ENCODE data around the gene MRPL14.
A peak's percentile ranks its signal among the peaks of the same experiment; 100 is the strongest.
"Not testable (repeated sequence)": the region's sequence is repeated elsewhere in the genome, so short reads cannot be mapped to it uniquely, and the experiment has no call there.

Gene MRPL14

GRCh38 chr6:44104481-44105021 lies 22.7 kb downstream of the MRPL14 start:
- Mint-ChIP-seq H3K9me3 (no peaks in the 10 kb centered on the region), H3K36me3 (ENCODE audit: low read depth) (peaks cover 19% of the 10 kb centered on the region), H3K27me3 (no peaks in the 10 kb centered on the region), H3K27ac (no peak overlapping the region), H3K4me3 (no peak overlapping the region), H3K4me1 (ENCODE audit: low read depth) (no peaks in the 10 kb centered on the region)

DNA sequence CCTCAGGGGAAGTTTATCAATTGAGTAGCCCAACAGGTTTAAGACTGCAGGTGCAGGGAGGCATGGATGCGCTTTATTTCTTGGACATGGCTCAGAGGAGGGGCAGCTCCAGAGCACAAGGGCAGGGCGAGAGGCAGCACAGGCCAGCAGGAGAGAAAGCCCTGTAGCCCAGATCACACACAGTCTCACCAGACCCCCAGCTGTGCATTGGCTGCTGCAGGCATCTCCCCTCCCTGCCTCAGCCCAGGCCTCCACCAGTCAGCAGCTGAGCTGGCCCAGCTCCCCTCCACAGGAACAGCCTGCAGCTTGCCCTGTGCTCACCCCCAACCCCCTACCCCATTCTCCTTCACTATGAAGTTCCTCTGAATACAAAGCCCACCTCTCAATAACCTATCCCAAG lies 24.7 kb downstream of the MRPL14 start:
- Mint-ChIP-seq H3K27ac (no peak overlapping the region), H3K27me3 (no peaks in the 10 kb centered on the region), H3K4me1 (ENCODE audit: low read depth) (no peaks in the 10 kb centered on the region), H3K36me3 (ENCODE audit: low read depth) (peaks cover 18% of the 10 kb centered on the region), H3K4me3 (no peak overlapping the region), H3K9me3 (no peaks in the 10 kb centered on the region)

DNA sequence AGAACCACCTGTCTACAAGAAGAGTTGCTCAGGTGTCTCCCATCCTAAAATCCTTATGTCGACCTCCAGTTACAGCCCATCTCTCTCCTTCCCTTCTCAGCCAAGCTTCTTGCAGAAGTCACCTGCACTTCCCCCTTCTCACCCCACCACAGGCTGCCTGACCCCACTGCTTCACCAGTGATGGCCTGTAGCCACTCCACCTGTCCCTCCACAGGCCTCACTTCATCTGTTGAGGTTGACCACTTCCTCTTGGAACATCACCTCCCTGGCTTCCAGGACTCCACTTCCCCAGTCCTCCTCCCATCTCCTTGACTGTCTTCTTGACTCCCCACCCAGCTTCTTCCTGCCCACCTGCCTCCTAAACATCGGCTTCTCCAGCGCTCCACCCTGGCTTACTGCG lies 25.4 kb downstream of the MRPL14 start:
- Mint-ChIP-seq H3K27me3 (no peaks in the 10 kb centered on the region), H3K4me3 (no peak overlapping the region), H3K4me1 (ENCODE audit: low read depth) (no peaks in the 10 kb centered on the region), H3K9me3 (no peaks in the 10 kb centered on the region), H3K27ac (peak overlapping the region; percentile 46), H3K36me3 (ENCODE audit: low read depth) (peaks cover 18% of the 10 kb centered on the region)

DNA sequence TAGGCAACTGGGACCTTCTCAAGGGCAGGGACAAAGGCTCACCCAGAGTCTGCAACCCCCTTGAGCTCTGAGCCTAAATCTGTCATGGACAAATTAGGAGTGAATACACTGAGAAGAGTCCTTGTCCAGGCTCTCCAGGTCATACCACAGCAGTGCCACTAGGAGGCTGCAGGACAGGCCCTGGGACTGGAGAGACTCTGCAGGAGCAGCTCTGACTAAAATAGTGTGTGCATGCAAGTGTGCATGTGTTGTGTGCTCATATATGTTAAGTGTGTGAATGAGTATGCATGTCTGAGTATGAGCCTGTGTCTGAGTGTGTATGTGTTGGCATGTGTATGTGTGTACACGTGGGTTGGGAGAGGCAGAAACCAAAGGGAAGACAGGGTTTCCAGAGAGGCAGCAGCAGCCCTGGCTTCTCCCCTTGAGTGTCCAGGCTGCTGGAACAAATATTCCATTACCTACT lies 27.1 kb downstream of the MRPL14 start:
- H3K4me3 Mint-ChIP-seq: no peak overlapping the region
- H3K36me3 Mint-ChIP-seq (ENCODE audit: low read depth): peaks cover 18% of the 10 kb centered on the region
- H3K27me3 Mint-ChIP-seq: no peaks in the 10 kb centered on the region
- H3K9me3 Mint-ChIP-seq: no peaks in the 10 kb centered on the region
- no peaks in the 10 kb centered on the region for H3K4me1 Mint-ChIP-seq (ENCODE audit: low read depth)
- peak overlapping the region; percentile 28 for H3K27ac Mint-ChIP-seq

DNA sequence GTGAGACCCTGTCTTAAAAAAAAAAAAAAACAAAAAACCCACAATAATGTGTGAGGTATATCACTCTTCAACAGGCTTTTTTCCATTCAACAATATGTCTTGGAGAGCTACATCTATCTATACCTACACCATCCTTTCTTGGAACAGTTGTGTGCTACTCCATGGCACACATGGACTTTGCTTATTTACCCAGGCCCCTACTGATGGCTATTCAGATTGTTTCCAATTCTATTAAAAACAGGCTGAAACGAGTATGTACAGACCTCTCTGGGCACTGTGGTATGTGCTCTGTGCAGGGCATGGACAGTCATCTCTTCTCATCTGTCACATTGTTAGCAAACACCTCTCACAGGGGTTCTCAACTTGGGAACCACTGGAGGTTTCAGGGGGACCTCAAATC lies 28.1 kb downstream of the MRPL14 start:
- no peaks in the 10 kb centered on the region for H3K27me3 Mint-ChIP-seq
- H3K9me3 Mint-ChIP-seq: no peaks in the 10 kb centered on the region
- no peak overlapping the region for H3K27ac Mint-ChIP-seq
- H3K36me3 Mint-ChIP-seq (ENCODE audit: low read depth): peaks cover 9% of the 10 kb centered on the region
- H3K4me3 Mint-ChIP-seq: no peak overlapping the region
- no peaks in the 10 kb centered on the region for H3K4me1 Mint-ChIP-seq (ENCODE audit: low read depth)

DNA sequence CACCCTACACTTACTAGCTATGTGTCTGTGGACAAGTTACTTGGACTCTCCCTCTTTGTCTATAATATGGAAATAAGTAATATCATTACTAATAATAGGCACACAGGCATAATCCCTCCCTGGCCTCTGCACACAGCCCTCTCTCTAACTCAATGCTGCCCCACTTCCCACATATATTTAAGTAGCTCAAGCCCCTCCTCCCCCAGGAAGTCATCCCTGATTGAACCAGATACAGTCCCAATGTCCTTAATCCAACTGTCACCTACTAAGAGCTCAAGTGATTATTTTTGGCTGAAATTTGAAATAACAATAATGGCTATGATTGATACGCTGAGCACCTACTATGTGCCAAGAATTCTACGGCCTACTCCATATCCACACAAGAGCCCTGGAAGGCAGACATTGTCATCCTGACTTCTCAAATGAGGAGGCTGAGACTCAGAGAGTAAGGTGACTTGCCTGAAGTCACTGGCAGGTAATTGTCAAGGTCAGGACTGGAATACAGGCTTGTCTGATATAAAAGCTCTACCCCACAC lies 29.4 kb downstream of the MRPL14 start:
- Mint-ChIP-seq H3K27me3 (no peaks in the 10 kb centered on the region), H3K9me3 (no peaks in the 10 kb centered on the region), H3K36me3 (ENCODE audit: low read depth) (no peaks in the 10 kb centered on the region), H3K4me3 (no peak overlapping the region), H3K4me1 (ENCODE audit: low read depth) (no peaks in the 10 kb centered on the region), H3K27ac (no peak overlapping the region)

- no peaks in the 10 kb centered on the region for H3K4me1 Mint-ChIP-seq (ENCODE audit: low read depth)
- H3K36me3 Mint-ChIP-seq (ENCODE audit: low read depth): no peaks in the 10 kb centered on the region
- H3K27ac Mint-ChIP-seq: no peak overlapping the region
- H3K27me3 Mint-ChIP-seq: no peaks in the 10 kb centered on the region
- H3K9me3 Mint-ChIP-seq: no peaks in the 10 kb centered on the region
- H3K4me3 Mint-ChIP-seq: no peak overlapping the region
Measured at GRCh38 chr6:44096612-44097011, 30.6 kb downstream of the MRPL14 start.

DNA sequence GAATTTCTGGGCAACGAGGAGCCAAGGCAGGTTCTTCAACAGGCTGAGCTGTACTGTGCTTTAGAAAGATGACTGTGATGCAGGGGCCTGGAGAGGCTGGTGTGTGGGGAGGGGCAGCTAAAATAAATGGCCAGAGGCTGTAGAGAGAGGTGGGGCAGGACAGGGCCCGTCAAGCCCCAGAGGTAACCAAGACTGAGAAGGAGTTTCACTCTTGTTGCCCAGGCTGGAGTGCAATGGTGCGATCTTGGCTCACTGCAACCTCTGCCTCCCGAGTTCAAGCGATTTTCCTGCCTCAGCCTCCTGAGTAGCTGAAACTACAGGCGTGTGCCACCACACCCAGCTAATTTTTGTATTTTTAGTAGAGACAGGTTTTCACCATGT lies 32.0 kb downstream of the MRPL14 start:
- not testable (repeated sequence) for H3K27ac Mint-ChIP-seq; H3K4me1 Mint-ChIP-seq (ENCODE audit: low read depth); H3K36me3 Mint-ChIP-seq (ENCODE audit: low read depth); H3K27me3 Mint-ChIP-seq; H3K9me3 Mint-ChIP-seq; H3K4me3 Mint-ChIP-seq

- no peaks in the 10 kb centered on the region for H3K36me3 Mint-ChIP-seq (ENCODE audit: low read depth)
- H3K27ac Mint-ChIP-seq: no peak overlapping the region
Measured at GRCh38 chr6:44094403-44095242, 32.6 kb downstream of the MRPL14 start.

GRCh38 chr6:44093750-44094402 lies 33.4 kb downstream of the MRPL14 start:
- Mint-ChIP-seq H3K4me3 (no peak overlapping the region), H3K9me3 (no peaks in the 10 kb centered on the region), H3K27ac (no peak overlapping the region), H3K27me3 (no peaks in the 10 kb centered on the region), H3K4me1 (ENCODE audit: low read depth) (peaks cover 7% of the 10 kb centered on the region), H3K36me3 (ENCODE audit: low read depth) (no peaks in the 10 kb centered on the region)

More at GRCh38 chr6:44094403-44095242, 32.6 kb downstream of the MRPL14 start:
- no peaks in the 10 kb centered on the region for H3K9me3 Mint-ChIP-seq
- H3K27me3 Mint-ChIP-seq: no peaks in the 10 kb centered on the region
- H3K4me1 Mint-ChIP-seq (ENCODE audit: low read depth): peaks cover 7% of the 10 kb centered on the region
- no peak overlapping the region for H3K4me3 Mint-ChIP-seq

DNA sequence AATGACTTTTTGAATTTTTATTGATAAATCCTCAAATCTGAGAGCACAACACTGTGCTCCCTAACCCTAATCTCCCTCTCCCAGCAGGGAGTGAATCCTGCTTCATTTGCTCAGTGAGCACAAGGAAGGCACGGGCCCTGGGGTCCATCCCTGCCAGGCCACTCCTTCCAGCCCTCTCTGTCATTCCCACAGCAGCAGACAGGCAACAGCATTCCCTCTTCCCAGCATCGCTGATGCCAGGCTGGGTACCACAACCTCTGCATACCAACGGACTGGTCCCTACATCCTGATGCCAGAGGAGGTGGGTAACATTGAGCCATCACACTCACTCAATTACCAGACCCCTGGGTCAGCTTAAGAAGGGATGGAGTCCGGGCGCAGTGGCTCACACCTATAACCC lies 34.2 kb downstream of the MRPL14 start:
- H3K9me3 Mint-ChIP-seq: no peaks in the 10 kb centered on the region
- H3K36me3 Mint-ChIP-seq (ENCODE audit: low read depth): no peaks in the 10 kb centered on the region
- H3K27ac Mint-ChIP-seq: no peak overlapping the region
- no peak overlapping the region for H3K4me3 Mint-ChIP-seq
- no peaks in the 10 kb centered on the region for H3K27me3 Mint-ChIP-seq
- H3K4me1 Mint-ChIP-seq (ENCODE audit: low read depth): peaks cover 7% of the 10 kb centered on the region

DNA sequence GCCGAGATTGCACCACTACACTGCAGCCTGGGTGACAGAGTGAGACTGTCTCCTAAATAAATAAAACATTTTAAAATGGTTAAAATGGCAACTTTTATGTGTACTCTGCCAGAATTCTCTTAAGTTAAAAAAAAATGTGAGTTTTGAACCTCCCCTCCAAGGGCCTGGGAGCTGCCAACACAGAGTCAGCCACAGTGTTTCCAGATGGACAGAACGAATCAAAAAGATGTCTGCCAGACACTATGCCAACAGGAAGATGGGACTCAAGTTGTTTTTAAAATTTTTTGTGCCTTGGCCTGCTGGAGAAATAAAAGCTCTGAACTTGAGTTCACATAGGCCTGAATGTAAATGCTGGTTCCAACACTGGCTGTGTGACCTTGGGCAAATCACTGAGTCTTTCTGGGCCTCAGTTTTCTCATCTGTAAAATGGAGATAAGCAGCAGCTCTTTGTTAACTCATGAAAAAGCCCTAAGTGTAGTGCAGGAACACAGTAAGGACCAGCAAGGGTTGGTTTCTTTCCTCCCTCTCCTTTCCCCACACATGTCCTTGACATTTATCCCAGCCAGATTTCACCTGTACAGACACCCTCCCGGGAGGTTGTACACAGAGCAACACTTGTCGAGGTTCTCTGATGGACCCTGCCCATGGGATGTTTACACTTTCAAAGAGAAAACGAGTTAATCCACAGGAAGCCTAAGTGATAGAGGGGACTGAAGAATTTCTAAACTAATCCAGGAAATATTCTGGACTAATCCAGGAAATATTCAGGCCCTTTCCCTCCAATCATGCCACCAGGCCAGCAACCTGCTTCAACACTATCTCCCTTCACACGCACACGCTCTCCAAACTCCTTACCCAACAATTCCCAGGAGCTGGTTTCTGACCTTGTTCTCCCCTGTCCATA lies 35.0 kb downstream of the MRPL14 start:
- no peak overlapping the region for H3K4me3 Mint-ChIP-seq
- H3K27me3 Mint-ChIP-seq: no peaks in the 10 kb centered on the region
- H3K4me1 Mint-ChIP-seq (ENCODE audit: low read depth): peaks cover 7% of the 10 kb centered on the region
- H3K9me3 Mint-ChIP-seq: no peaks in the 10 kb centered on the region
- H3K27ac Mint-ChIP-seq: no peak overlapping the region
- H3K36me3 Mint-ChIP-seq (ENCODE audit: low read depth): no peaks in the 10 kb centered on the region

DNA sequence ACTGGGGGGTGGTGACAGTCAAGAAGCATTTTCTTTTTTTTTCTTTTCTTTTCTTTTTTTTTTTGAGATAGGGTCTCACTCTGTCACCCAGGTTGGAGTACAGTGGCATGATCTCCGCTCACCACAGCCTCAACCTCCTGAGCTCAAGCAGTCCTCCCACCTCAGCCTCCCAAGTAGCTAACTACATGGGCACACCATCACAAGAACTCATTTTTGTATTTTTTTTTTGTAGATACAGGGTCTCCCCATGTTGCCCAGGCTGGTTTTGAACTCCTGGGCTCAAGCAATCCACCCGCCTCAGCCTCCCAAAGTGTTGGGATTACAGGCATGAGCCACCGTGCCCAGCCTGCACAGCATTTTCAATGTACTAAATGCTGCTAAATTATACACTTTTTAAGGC lies 35.9 kb downstream of the MRPL14 start:
- H3K27ac Mint-ChIP-seq: peak overlapping the region; percentile 32
- not testable (repeated sequence) for H3K27me3 Mint-ChIP-seq; H3K4me3 Mint-ChIP-seq; H3K9me3 Mint-ChIP-seq; H3K36me3 Mint-ChIP-seq (ENCODE audit: low read depth)
- H3K4me1 Mint-ChIP-seq (ENCODE audit: low read depth): peaks cover 12% of the 10 kb centered on the region

GRCh38 chr6:44090465-44090864 lies 36.8 kb downstream of the MRPL14 start:
- H3K4me1 Mint-ChIP-seq (ENCODE audit: low read depth): peaks cover 12% of the 10 kb centered on the region

More at GRCh38 chr6:44090465-44090864, 36.8 kb downstream of the MRPL14 start:
- Mint-ChIP-seq H3K27ac (no peak overlapping the region), H3K27me3 (no peaks in the 10 kb centered on the region), H3K36me3 (ENCODE audit: low read depth) (no peaks in the 10 kb centered on the region), H3K9me3 (no peaks in the 10 kb centered on the region), H3K4me3 (no peak overlapping the region)
